Right lobe of liver (tissue), 4 donors: ENCODE data around the gene ADAM10.

Experiments used
- POLR2A ChIP-seq: fragments of 450-650 bp; IDR thresholded peaks from one replicate; pipeline ENCODE4 v1.6.1; 2017; ENCODE audit warnings: antibody characterized with exemption, mild to moderate bottlenecking
- TF ChIP-seq, protein P1 (sequence below), 4 donors: fragments of 200-600 bp in 3 of 4; fragments of 450-650 bp in 1 of 4; IDR thresholded peaks; one replicate each; pipeline versions ENCODE4 v1.5.1 to v1.8.0; 2016 to 2022; ENCODE audit warnings: antibody characterized with exemption in 4 of 4, mild to moderate bottlenecking in 2 of 4
- donor health status: DM: no; HTN: no; CAD: no.
- donor health status: DM: no; HTN: no; CAD: no.
- donor health status: DM: no; HTN: yes; CAD: no.

GRCh38 chr15:58588096-58588495 lies 161.4 kb downstream of the ADAM10 start:
- TF ChIP-seq, protein P1, sequence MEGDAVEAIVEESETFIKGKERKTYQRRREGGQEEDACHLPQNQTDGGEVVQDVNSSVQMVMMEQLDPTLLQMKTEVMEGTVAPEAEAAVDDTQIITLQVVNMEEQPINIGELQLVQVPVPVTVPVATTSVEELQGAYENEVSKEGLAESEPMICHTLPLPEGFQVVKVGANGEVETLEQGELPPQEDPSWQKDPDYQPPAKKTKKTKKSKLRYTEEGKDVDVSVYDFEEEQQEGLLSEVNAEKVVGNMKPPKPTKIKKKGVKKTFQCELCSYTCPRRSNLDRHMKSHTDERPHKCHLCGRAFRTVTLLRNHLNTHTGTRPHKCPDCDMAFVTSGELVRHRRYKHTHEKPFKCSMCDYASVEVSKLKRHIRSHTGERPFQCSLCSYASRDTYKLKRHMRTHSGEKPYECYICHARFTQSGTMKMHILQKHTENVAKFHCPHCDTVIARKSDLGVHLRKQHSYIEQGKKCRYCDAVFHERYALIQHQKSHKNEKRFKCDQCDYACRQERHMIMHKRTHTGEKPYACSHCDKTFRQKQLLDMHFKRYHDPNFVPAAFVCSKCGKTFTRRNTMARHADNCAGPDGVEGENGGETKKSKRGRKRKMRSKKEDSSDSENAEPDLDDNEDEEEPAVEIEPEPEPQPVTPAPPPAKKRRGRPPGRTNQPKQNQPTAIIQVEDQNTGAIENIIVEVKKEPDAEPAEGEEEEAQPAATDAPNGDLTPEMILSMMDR (IDR thresholded peaks at IDR 0.05), result no peak
- TF ChIP-seq POLR2A, result no peak
